Aorta (tissue), 5 donors: Measurements from ENCODE around the gene CEP120. TPM values are rescaled to one million over a fixed set of nuclear protein-coding genes. Genes with fewer than 3 reads are reported as not detected.
"Not testable (repeated sequence)": the region's sequence is repeated elsewhere in the genome, so short reads cannot be mapped to it uniquely, and the experiment has no call there.

ENCODE experiments used
- ATAC-seq: fragments of 200-7000 bp; cut with Tn5 transposase; one replicate; pipeline ENCODE4 v1.9.1; 2022; ENCODE audit warnings: moderate library complexity; ENCODE audit not compliant: low FRiP score
- DNase-seq, 2 donors: peaks; one replicate each; pipeline ENCODE4 v3.0.0-alpha.2; 2020
- H3K27ac ChIP-seq, 2 donors: one replicate each; pipeline ENCODE4 v1.5.1; 2013; ENCODE audit warnings: low read length in 2 of 2, mild to moderate bottlenecking in 2 of 2, moderate library complexity in 2 of 2, control low read depth in 1 of 2, inconsistent platforms in 1 of 2, low read depth in 1 of 2
- H3K27me3 ChIP-seq, 2 donors: one replicate each; pipeline ENCODE4 v1.6.1; 2013; ENCODE audit warnings: control low read depth in 1 of 2, low read length in 1 of 2, mild to moderate bottlenecking in 1 of 2, moderate library complexity in 1 of 2; ENCODE audit not compliant: insufficient read depth in 2 of 2, control insufficient read depth in 1 of 2
- H3K36me3 ChIP-seq, 2 donors: one replicate each; pipeline ENCODE4 v1.6.1; 2013; ENCODE audit warnings: control low read depth in 1 of 2, low read length in 1 of 2, mild to moderate bottlenecking in 1 of 2; ENCODE audit not compliant: insufficient read depth in 2 of 2, control insufficient read depth in 1 of 2
- H3K4me1 ChIP-seq, 2 donors: one replicate each; pipeline ENCODE4 v1.6.1; 2013; ENCODE audit warnings: low read length in 2 of 2, control low read depth in 1 of 2, mild to moderate bottlenecking in 1 of 2, moderate library complexity in 1 of 2; ENCODE audit not compliant: insufficient read depth in 2 of 2, control insufficient read depth in 1 of 2
- H3K4me3 ChIP-seq, 2 donors: one replicate each; pipeline ENCODE4 v1.5.1; 2013; ENCODE audit warnings: low read length in 2 of 2, control low read depth in 1 of 2, mild to moderate bottlenecking in 1 of 2
- H3K9me3 ChIP-seq: one replicate; pipeline ENCODE4 v1.6.1; 2013; ENCODE audit warnings: mild to moderate bottlenecking, low read length; ENCODE audit not compliant: control insufficient read depth
- WGBS, 2 donors: extraction: QIAGEN DNeasy Blood & Tissue Kit; methylation state at CpG; one replicate each; pipeline ENCODE4 v1.1.7; 2013; 5-methylcytosine and 5-hydroxymethylcytosine counted together
- intact Hi-C, 2 donors: fragments of 100-400 bp; cut with DNase I; formaldehyde crosslinking; loops; one replicate each; pipeline versions ENCODE4 v1.14.2 to v1.15.0; 2022
- long read RNA-seq, 2 donors: library from polyadenylated mRNA; unstranded; transcript quantifications; one replicate each; pipeline ENCODE4 v2.0.0, GENCODE V29; 2020 to 2021
- polyA plus RNA-seq, 2 donors: library from polyadenylated mRNA; stranded (reverse); fragments of 200-250 nt; gene quantifications; one replicate each; pipeline ENCODE4 v1.2.3, GENCODE V29; 2013
- total RNA-seq, 2 donors: library from RNA; stranded (reverse); fragmentation: NEBNext Ultra II Directional; extraction: Animal tissue kit (Norgen Biotek cat#: 25700); gene quantifications; one replicate each; pipeline ENCODE4 v1.2.1, GENCODE V29; 2021
- donor health status: healthy with polysubstance abuse.
- donor health status: Bipolar disorder and iron deficiency.
- donor health status: DM: no; HTN: no; CAD: no.
- donor health status: DM: no; HTN: no; CAD: no.
- donor health status: DM: yes; HTN: yes; CAD: no.

Gene CEP120
- total RNA-seq (10 to 100 TPM; 19.4 to 24.2 TPM), polyA plus RNA-seq (10 to 100 TPM in 1 of 2 donors, 1 to 10 TPM in 1; 7.1 to 10.5 TPM)
- long read RNA-seq, donor 1, partial matches to known transcripts: 2 of 5 reads
- long read RNA-seq, donor 1, other reads (novel, unspliced or antisense): 3 of 5 reads
- long read RNA-seq, donor 2, full-length matches to known transcripts: 8 of 14 reads
- long read RNA-seq, donor 2, partial matches to known transcripts: 4 of 14 reads
- long read RNA-seq, donor 2, other reads (novel, unspliced or antisense): 2 of 14 reads

GRCh38 chr5:123423278-123424149 is at the start of gene CEP120:
Gene CEP120 (minus strand): TSS chr5:123423403. CDS start chr5:123422998, 405 bp downstream.
- ATAC-seq (peak; percentile 100), DNase-seq (peak; percentile 99)
- no peaks in the 10 kb centered on the region for H3K36me3 ChIP-seq
- H3K4me1 ChIP-seq: peaks cover 1 to 5% of the 10 kb centered on the region in 2 donors
- intact Hi-C loops: loop anchor here (1.0 to 10.0 kb wide), 4 partner anchors 61 to 189 kb away; partner anchors contain the start of gene CSNK1G3 (in 2 of the 2)
- H3K4me3 ChIP-seq: peak within 1 kb of the TSS; percentile 82 to 97
- 0% methylated on average over 47 of the region's 47 CpGs for WGBS, 2 donors
- H3K27ac ChIP-seq: peak within 1 kb of the TSS; percentile 46 to 89
- no peaks in the 10 kb centered on the region for H3K27me3 ChIP-seq
- H3K9me3 ChIP-seq: no peaks in the 10 kb centered on the region

GRCh38 chr5:123472150-123472924 is 49.1 kb upstream of the CEP120 start:
- H3K4me1 ChIP-seq: no peaks in the 10 kb centered on the region
- H3K9me3 ChIP-seq: peaks cover 2% of the 10 kb centered on the region
- ATAC-seq (no peak), DNase-seq (no peak)
- H3K4me3 ChIP-seq: no peak overlapping the region
- intact Hi-C loops: no loop called here
- WGBS, 2 donors: 76 to 80% methylated on average over 8 of the region's 8 CpGs
- H3K27ac ChIP-seq: no peak overlapping the region
- no peaks in the 10 kb centered on the region for H3K27me3 ChIP-seq
- H3K36me3 ChIP-seq: no peaks in the 10 kb centered on the region

- WGBS, 2 donors: 92 to 94% methylated on average over 3 of the region's 3 CpGs
- Histone ChIP-seq H3K4me3 (no peak overlapping the region), H3K36me3 (no peaks in the 10 kb centered on the region), H3K27ac (no peak overlapping the region), H3K9me3 (peaks cover 2% of the 10 kb centered on the region), H3K27me3 (no peaks in the 10 kb centered on the region), H3K4me1 (no peaks in the 10 kb centered on the region)
- no peak for DNase-seq
- intact Hi-C loops: no loop called here
- ATAC-seq: no peak
Measured at GRCh38 chr5:123471385-123471784, 48.2 kb upstream of the CEP120 start.

- H3K4me1 ChIP-seq, H3K36me3 ChIP-seq, DNase-seq, H3K9me3 ChIP-seq, H3K27ac ChIP-seq, ATAC-seq, H3K27me3 ChIP-seq, H3K4me3 ChIP-seq, intact Hi-C loops: not testable (repeated sequence)
- 97% methylated on average over 1 of the region's 1 CpG for WGBS, 2 donors
Measured at GRCh38 chr5:123466839-123467238, 43.6 kb upstream of the CEP120 start.

- H3K27me3 ChIP-seq: no peaks in the 10 kb centered on the region
- H3K36me3 ChIP-seq: no peaks in the 10 kb centered on the region
- intact Hi-C loops: no loop called here
- no peak overlapping the region for H3K27ac ChIP-seq
- H3K4me3 ChIP-seq: no peak overlapping the region
- 81 to 86% methylated on average over 2 of the region's 2 CpGs for WGBS, 2 donors
- DNase-seq (no peak), ATAC-seq (no peak)
- H3K4me1 ChIP-seq: no peaks in the 10 kb centered on the region
- H3K9me3 ChIP-seq: no peaks in the 10 kb centered on the region
Measured at GRCh38 chr5:123460296-123460729, 37.1 kb upstream of the CEP120 start.

- 78 to 84% methylated on average over 4 of the region's 4 CpGs for WGBS, 2 donors
- H3K27me3 ChIP-seq, H3K4me3 ChIP-seq, intact Hi-C loops, H3K27ac ChIP-seq, H3K9me3 ChIP-seq, DNase-seq, H3K4me1 ChIP-seq, H3K36me3 ChIP-seq, ATAC-seq: not testable (repeated sequence)
Measured at GRCh38 chr5:123458994-123459393, 35.8 kb upstream of the CEP120 start.

- Histone ChIP-seq H3K27ac (no peak overlapping the region), H3K36me3 (no peaks in the 10 kb centered on the region), H3K4me3 (no peak overlapping the region), H3K4me1 (no peaks in the 10 kb centered on the region), H3K9me3 (no peaks in the 10 kb centered on the region), H3K27me3 (no peaks in the 10 kb centered on the region)
- ATAC-seq (no peak), DNase-seq (no peak)
- 83 to 89% methylated on average over 1 of the region's 1 CpG for WGBS, 2 donors
- intact Hi-C loops: no loop called here
Measured at GRCh38 chr5:123456242-123456641, 33.0 kb upstream of the CEP120 start.

- Histone ChIP-seq H3K36me3 (no peaks in the 10 kb centered on the region), H3K4me1 (no peaks in the 10 kb centered on the region), H3K27ac (no peak overlapping the region), H3K4me3 (no peak overlapping the region), H3K9me3 (no peaks in the 10 kb centered on the region), H3K27me3 (no peaks in the 10 kb centered on the region)
- intact Hi-C loops: no loop called here
- 79 to 84% methylated on average over 2 of the region's 2 CpGs for WGBS, 2 donors
- DNase-seq: no peak
- no peak for ATAC-seq
Measured at GRCh38 chr5:123455640-123456039, 32.4 kb upstream of the CEP120 start.
